Thyroid gland (tissue), 4 donors: ENCODE data around the gene GTPBP1.

ENCODE experiments used
- POLR2A ChIP-seq, 2 donors: fragments of 450-650 bp; IDR thresholded peaks; one replicate each; pipeline ENCODE4 v1.6.1; 2017; ENCODE audit warnings: antibody characterized with exemption in 2 of 2, mild to moderate bottlenecking in 2 of 2, moderate library complexity in 1 of 2
- TF ChIP-seq, protein P1 (sequence below), 6 experiments: fragments of 200-600 bp in 3 of 6; fragments of 450-650 bp in 3 of 6; sonication (generic) in 3 of 6; IDR thresholded peaks; one replicate each; pipeline ENCODE4 v1.5.1; 2016 to 2019; ENCODE audit warnings: antibody characterized with exemption in 6 of 6, mild to moderate bottlenecking in 2 of 6, inconsistent platforms in 1 of 6, moderate library complexity in 1 of 6

DNA sequence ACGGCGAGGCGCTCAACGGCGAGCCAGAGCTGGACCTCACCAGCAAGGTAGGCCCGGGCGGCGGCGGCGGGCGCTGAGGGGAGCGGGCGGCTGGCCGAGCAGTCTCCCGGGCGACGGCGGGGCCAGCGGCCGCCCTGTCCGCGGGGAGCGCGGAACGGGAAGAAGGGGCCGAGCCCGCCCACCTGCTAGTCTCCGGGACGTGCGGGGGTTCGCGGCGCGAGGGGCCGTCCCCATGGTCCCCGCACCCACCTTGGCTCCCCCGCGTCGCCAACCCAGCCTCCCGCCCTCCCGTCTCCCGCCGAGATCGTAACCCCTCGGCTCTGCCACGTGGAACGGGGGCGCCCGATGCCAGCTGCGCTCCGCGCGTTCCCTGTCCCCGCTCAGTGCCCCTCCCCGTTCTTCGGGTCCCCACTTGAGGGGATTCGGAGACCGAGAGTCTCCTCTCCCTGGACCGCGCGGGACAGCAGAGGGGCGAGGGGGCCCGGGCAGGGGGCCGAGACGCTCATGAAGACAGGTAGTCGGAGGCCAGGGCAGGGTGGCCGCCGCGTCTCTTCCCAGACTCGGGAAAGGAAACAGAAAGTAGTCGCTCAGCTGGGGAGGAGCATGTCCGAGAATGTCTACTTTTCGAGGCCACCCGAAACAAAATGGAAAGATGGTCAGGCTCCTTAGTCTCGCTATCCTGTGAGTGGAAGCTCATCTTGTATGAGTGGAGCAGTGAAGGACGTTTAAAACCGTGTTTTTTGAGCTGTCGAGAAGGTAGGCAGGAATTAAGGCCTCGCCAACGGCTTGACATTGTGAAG lies 557 bp downstream of the GTPBP1 start:
- TF ChIP-seq, protein P1, sequence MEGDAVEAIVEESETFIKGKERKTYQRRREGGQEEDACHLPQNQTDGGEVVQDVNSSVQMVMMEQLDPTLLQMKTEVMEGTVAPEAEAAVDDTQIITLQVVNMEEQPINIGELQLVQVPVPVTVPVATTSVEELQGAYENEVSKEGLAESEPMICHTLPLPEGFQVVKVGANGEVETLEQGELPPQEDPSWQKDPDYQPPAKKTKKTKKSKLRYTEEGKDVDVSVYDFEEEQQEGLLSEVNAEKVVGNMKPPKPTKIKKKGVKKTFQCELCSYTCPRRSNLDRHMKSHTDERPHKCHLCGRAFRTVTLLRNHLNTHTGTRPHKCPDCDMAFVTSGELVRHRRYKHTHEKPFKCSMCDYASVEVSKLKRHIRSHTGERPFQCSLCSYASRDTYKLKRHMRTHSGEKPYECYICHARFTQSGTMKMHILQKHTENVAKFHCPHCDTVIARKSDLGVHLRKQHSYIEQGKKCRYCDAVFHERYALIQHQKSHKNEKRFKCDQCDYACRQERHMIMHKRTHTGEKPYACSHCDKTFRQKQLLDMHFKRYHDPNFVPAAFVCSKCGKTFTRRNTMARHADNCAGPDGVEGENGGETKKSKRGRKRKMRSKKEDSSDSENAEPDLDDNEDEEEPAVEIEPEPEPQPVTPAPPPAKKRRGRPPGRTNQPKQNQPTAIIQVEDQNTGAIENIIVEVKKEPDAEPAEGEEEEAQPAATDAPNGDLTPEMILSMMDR (IDR thresholded peaks at IDR 0.05): no peak
- peak in 1 of 2 donors; percentile 38 for TF ChIP-seq POLR2A (IDR thresholded peaks at IDR 0.05)
